ENCODE results near the gene THRA. TPM values are rescaled to one million over a fixed set of nuclear protein-coding genes. Genes with fewer than 3 reads are reported as not detected.

Gene THRA
- total RNA-seq, 1 experiment from 2014 or later = 11.4 TPM

DNA sequence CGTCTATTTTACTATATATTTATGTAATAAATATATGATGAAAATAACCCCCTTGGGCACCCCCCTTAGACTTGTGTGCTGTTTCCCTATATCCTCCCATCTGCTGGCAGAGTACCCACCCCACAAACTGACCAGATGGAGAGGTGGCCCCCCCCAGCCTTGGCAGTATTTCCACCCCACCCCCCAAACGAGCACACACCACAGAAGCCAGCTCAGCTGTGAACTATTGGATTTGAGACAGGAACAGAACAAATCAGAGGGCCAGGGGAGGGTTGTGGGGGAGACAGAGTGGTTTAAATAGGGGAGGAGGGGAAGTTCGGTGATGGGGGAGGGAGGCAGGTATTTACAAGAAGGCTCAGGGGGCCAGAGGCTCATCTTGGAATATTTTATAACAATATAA is 29.8 kb downstream of the THRA start:
- Histone ChIP-seq H3K4me2 (no peak overlapping the region), H3F3A (ENCODE audit: insufficient read depth, low read depth) (no peaks in the 10 kb centered on the region; the same call in 1 of the 2 replicates), H3K9me2 (ENCODE audit: insufficient read depth) (no peaks in the 10 kb centered on the region), H3K4me3 (no peak overlapping the region), H3K27ac (no peak overlapping the region), H3K36me3 (ENCODE audit: low read depth) (peaks cover 14% of the 10 kb centered on the region), H3K9me3 (ENCODE audit: insufficient read depth, low read depth) (no peaks in the 10 kb centered on the region), H3K79me2 (ENCODE audit: low read depth) (peaks cover 3% of the 10 kb centered on the region; the same call in 1 of the 2 replicates), H3K4me1 (replicated peaks; ENCODE audit: insufficient read depth) (peaks cover 2% of the 10 kb centered on the region; the same call in 1 of the 2 replicates), H2AFZ (no peak overlapping the region), H4K20me1 (ENCODE audit: insufficient read depth) (no peaks in the 10 kb centered on the region), H3K27me3 (ENCODE audit: insufficient read depth, low read depth) (no peaks in the 10 kb centered on the region)
- DNase-seq = no peak
- no TSS peak for BruUV-seq (replicated peaks)
- intact Hi-C loops (cut with micrococcal nuclease; ENCODE audit: unreplicated experiment) = no loop called here
- CTCF ChIA-PET = interaction anchor here (0.6 kb wide), 1 partner anchor 79 kb away, joined by 3 read pairs; no protein-coding TSS in a partner anchor
- TF ChIP-seq EZH2 (IDR thresholded peaks at IDR 0.05; ENCODE audit: low read depth) = no peak
- POLR2A ChIA-PET (ENCODE audit: unreplicated experiment) = no interaction called here

DNA sequence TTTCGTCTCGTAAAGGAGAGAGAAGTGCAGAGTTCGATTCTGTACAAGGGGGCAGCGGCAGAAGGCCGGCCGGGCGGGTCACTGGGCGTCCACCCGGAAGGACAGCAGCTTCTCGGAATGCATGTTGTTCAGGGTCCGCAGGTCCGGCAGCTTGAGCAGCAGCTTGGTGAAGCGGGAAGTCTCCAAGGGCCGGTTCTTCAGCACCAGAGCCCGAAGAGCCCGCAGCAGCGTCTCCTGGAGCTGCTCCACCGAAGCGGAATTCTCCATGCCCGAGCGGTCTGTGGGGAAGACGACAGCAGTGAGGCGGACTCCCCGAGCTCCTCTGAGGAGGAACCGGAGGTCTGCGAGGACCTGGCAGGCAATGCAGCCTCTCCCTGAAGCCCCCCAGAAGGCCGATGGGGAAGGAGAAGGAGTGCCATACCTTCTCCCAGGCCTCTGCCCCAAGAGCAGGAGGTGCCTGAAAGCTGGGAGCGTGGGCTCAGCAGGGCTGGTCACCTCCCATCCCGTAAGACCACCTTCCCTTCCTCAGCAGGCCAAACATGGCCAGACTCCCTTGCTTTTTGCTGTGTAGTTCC is 30.3 kb downstream of the THRA start:
- Histone ChIP-seq H3K4me2 (no peak overlapping the region), H3K27ac (no peak overlapping the region), H3K36me3 (ENCODE audit: low read depth) (peaks cover 14% of the 10 kb centered on the region), H3K4me1 (replicated peaks; ENCODE audit: insufficient read depth) (peaks cover 7% of the 10 kb centered on the region), H3K9me3 (ENCODE audit: insufficient read depth, low read depth) (no peaks in the 10 kb centered on the region), H3K9me2 (ENCODE audit: insufficient read depth) (no peaks in the 10 kb centered on the region), H2AFZ (no peak overlapping the region), H3K27me3 (ENCODE audit: insufficient read depth, low read depth) (no peaks in the 10 kb centered on the region), H4K20me1 (ENCODE audit: insufficient read depth) (no peaks in the 10 kb centered on the region), H3K4me3 (no peak overlapping the region), H3K79me2 (ENCODE audit: low read depth) (peaks cover 8% of the 10 kb centered on the region; the same call in 1 of the 2 replicates), H3F3A (ENCODE audit: insufficient read depth, low read depth) (peaks cover 4% of the 10 kb centered on the region; the same call in 1 of the 2 replicates)
- ChIA-PET CTCF (interaction anchor here (0.6 kb wide), 1 partner anchor 80 kb away, joined by 3 read pairs; no protein-coding TSS in a partner anchor), POLR2A (ENCODE audit: unreplicated experiment) (no interaction called here)
- intact Hi-C loops (cut with micrococcal nuclease; ENCODE audit: unreplicated experiment) = no loop called here
- no peak for TF ChIP-seq EZH2 (IDR thresholded peaks at IDR 0.05; ENCODE audit: low read depth)
- TF ChIP-seq, protein P1, sequence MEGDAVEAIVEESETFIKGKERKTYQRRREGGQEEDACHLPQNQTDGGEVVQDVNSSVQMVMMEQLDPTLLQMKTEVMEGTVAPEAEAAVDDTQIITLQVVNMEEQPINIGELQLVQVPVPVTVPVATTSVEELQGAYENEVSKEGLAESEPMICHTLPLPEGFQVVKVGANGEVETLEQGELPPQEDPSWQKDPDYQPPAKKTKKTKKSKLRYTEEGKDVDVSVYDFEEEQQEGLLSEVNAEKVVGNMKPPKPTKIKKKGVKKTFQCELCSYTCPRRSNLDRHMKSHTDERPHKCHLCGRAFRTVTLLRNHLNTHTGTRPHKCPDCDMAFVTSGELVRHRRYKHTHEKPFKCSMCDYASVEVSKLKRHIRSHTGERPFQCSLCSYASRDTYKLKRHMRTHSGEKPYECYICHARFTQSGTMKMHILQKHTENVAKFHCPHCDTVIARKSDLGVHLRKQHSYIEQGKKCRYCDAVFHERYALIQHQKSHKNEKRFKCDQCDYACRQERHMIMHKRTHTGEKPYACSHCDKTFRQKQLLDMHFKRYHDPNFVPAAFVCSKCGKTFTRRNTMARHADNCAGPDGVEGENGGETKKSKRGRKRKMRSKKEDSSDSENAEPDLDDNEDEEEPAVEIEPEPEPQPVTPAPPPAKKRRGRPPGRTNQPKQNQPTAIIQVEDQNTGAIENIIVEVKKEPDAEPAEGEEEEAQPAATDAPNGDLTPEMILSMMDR (conservative IDR thresholded peaks at IDR 0.05) = no peak
- no TSS peak for BruUV-seq (replicated peaks)
- DNase-seq = no peak

DNA sequence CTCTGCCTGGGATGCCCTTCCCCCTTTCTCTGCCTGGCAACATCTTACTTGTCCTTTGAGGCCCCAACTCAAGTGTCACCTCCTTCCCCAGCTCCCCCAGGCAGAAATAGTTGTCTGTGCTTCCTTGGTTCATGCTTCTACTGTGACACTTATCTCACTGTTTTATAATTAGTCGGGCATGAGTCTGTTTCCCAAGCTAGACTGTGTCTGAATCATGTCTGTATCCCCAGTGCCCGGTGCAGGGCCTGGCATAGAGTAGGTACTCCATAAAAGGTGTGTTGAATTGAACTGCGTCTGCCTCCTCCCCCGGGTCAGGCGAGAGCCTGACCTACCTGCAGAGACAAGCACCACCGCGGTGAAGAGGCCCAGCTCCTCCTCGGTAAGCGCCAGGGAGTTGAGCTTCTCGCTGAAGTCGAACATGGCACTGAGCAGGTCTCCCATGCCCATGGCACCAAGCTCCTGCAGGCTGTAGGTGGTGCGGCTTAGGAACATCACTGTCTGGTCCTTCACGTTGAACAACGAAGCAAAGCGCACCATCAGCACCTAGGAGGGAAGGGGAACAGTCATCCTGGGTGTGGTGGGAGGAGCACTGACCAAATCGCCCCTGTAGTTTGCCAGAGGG is 30.9 kb downstream of the THRA start:
- BruUV-seq (replicated peaks) = no TSS peak
- Histone ChIP-seq H4K20me1 (ENCODE audit: insufficient read depth) (no peaks in the 10 kb centered on the region), H3K79me2 (ENCODE audit: low read depth) (peaks cover 14% of the 10 kb centered on the region), H3K4me2 (no peak overlapping the region), H3K27ac (no peak overlapping the region), H3K27me3 (ENCODE audit: insufficient read depth, low read depth) (no peaks in the 10 kb centered on the region), H3K9me3 (ENCODE audit: insufficient read depth, low read depth) (no peaks in the 10 kb centered on the region), H3K9me2 (ENCODE audit: insufficient read depth) (no peaks in the 10 kb centered on the region), H3F3A (ENCODE audit: insufficient read depth, low read depth) (peaks cover 10% of the 10 kb centered on the region; the same call in 1 of the 2 replicates), H2AFZ (no peak overlapping the region), H3K4me1 (replicated peaks; ENCODE audit: insufficient read depth) (peaks cover 13% of the 10 kb centered on the region), H3K36me3 (ENCODE audit: low read depth) (peaks cover 14% of the 10 kb centered on the region), H3K4me3 (no peak overlapping the region)
- CTCF ChIA-PET = no interaction called here
- POLR2A ChIA-PET (ENCODE audit: unreplicated experiment) = no interaction called here
- no peak for TF ChIP-seq EZH2 (IDR thresholded peaks at IDR 0.05; ENCODE audit: low read depth)
- TF ChIP-seq, protein P1 (conservative IDR thresholded peaks at IDR 0.05) = no peak
- DNase-seq = no peak
- intact Hi-C loops (cut with micrococcal nuclease; ENCODE audit: unreplicated experiment) = no loop called here
